ENCODE results near the gene TENM4.
A peak's percentile ranks its signal among the peaks of the same experiment; 100 is the strongest.

The TENM4 gene

GRCh38 chr11:78982473-78982872 is 458.4 kb downstream of the TENM4 start:
- TF ChIP-seq REST (IDR thresholded peaks at IDR 0.05; ENCODE audit: insufficient read depth in 1 of 2, low read depth in 2 of 2, low read length in 2 of 2) (no peak), SIN3A (IDR thresholded peaks at IDR 0.05; ENCODE audit: borderline replicate concordance, insufficient read depth, low read length) (no peak), TAF1 (IDR thresholded peaks at IDR 0.05; ENCODE audit: borderline replicate concordance, insufficient read depth, low read length) (no peak), POLR2AphosphoS5 (IDR thresholded peaks at IDR 0.05; ENCODE audit: low read depth, low read length) (no peak), FOXP2 (optimal IDR thresholded peaks at IDR 0.05; ENCODE audit: borderline replicate concordance, extremely low read depth, extremely low read length, insufficient read depth) (no peak)

GRCh38 chr11:78981153-78981552 is 459.7 kb downstream of the TENM4 start:
- TF ChIP-seq REST (IDR thresholded peaks at IDR 0.05; ENCODE audit: insufficient read depth in 1 of 2, low read depth in 2 of 2, low read length in 2 of 2) (no peak), POLR2AphosphoS5 (IDR thresholded peaks at IDR 0.05; ENCODE audit: low read depth, low read length) (no peak), TAF1 (IDR thresholded peaks at IDR 0.05; ENCODE audit: borderline replicate concordance, insufficient read depth, low read length) (no peak), SIN3A (IDR thresholded peaks at IDR 0.05; ENCODE audit: borderline replicate concordance, insufficient read depth, low read length) (no peak), FOXP2 (optimal IDR thresholded peaks at IDR 0.05; ENCODE audit: borderline replicate concordance, extremely low read depth, extremely low read length, insufficient read depth) (no peak)

GRCh38 chr11:78978831-78979230 is 462.0 kb downstream of the TENM4 start:
- no peak for TF ChIP-seq POLR2AphosphoS5 (IDR thresholded peaks at IDR 0.05; ENCODE audit: low read depth, low read length)
- TF ChIP-seq SIN3A (IDR thresholded peaks at IDR 0.05; ENCODE audit: borderline replicate concordance, insufficient read depth, low read length): no peak
- TF ChIP-seq FOXP2 (optimal IDR thresholded peaks at IDR 0.05; ENCODE audit: borderline replicate concordance, extremely low read depth, extremely low read length, insufficient read depth): no peak

GRCh38 chr11:78977009-78977408 is 463.8 kb downstream of the TENM4 start:
- TF ChIP-seq REST (IDR thresholded peaks at IDR 0.05; ENCODE audit: insufficient read depth in 1 of 2, low read depth in 2 of 2, low read length in 2 of 2) (peak in 1 of 2 experiments; percentile 43; a peak in 1 of 4 replicates), POLR2AphosphoS5 (IDR thresholded peaks at IDR 0.05; ENCODE audit: low read depth, low read length) (no peak), SIN3A (IDR thresholded peaks at IDR 0.05; ENCODE audit: borderline replicate concordance, insufficient read depth, low read length) (no peak), TAF1 (IDR thresholded peaks at IDR 0.05; ENCODE audit: borderline replicate concordance, insufficient read depth, low read length) (no peak)

GRCh38 chr11:78975081-78975480 is 465.7 kb downstream of the TENM4 start:
- no peak for TF ChIP-seq FOXP2 (optimal IDR thresholded peaks at IDR 0.05; ENCODE audit: borderline replicate concordance, extremely low read depth, extremely low read length, insufficient read depth)
- no peak for TF ChIP-seq SIN3A (IDR thresholded peaks at IDR 0.05; ENCODE audit: borderline replicate concordance, insufficient read depth, low read length)
- no peak for TF ChIP-seq REST (IDR thresholded peaks at IDR 0.05; ENCODE audit: insufficient read depth in 1 of 2, low read depth in 2 of 2, low read length in 2 of 2)
